Jurkat, Clone E6-1 (cell line): Measurements from ENCODE around the gene ALG14.

Source experiments
- DNase-seq: peaks from one replicate; pipeline ENCODE4 v3.0.0-alpha.2; 2011; ENCODE audit warnings: low read depth, low spot score
- H3K4me3 ChIP-seq: 2 replicates; pipeline ENCODE4 v1.5.1; 2011; ENCODE audit warnings: mild to moderate bottlenecking, low read length, control low read depth, moderate library complexity

Gene ALG14

DNA sequence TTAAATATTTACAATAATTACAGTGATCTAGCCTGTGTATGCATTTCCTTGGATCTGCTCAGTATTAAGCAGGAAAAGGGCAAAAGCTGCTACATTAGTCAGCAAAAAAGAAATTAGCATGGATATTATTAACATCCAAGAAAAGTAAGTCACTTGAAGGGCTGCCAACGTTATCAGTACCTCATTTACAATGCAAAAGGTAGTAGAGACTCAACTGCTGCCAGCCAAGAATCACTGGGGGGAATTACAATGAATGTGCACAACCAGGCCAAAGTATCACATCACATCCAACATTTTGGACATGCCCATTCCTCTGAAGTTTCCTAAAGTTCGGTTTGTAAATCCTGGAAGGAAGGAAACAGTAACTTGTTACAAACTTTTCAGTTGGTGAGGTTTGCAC lies 147.7 kb downstream of the ALG14 start:
- no peak for DNase-seq
- no peak overlapping the region for H3K4me3 ChIP-seq
